AG09309 (cell line): ENCODE data around the gene OLFML1.

Experiments used
- DNase-seq: peaks from one replicate; pipeline ENCODE4 v3.0.0-alpha.2; 2010; ENCODE audit warnings: low read depth
- H3K4me3 ChIP-seq: 2 replicates; pipeline ENCODE4 v1.5.1; 2011; ENCODE audit warnings: mild to moderate bottlenecking, low read depth, low read length, moderate library complexity; ENCODE audit not compliant: control insufficient read depth
- CTCF ChIP-seq: IDR thresholded peaks from 2 replicates; pipeline ENCODE4 v1.5.1; 2011; ENCODE audit warnings: mild to moderate bottlenecking, low read depth, low read length, inconsistent platforms; ENCODE audit not compliant: insufficient read depth, control insufficient read depth; ENCODE audit errors: missing control alignments

The OLFML1 gene

GRCh38 chr11:7486098-7486780 lies 933 bp downstream of the OLFML1 start:
- TF ChIP-seq CTCF = no peak
- no peak for DNase-seq
- H3K4me3 ChIP-seq = peak overlapping the region; percentile 5; the same call in 1 of the 2 replicates

GRCh38 chr11:7486781-7487140 lies 1.5 kb downstream of the OLFML1 start:
- DNase-seq = no peak
- no peak overlapping the region for H3K4me3 ChIP-seq
- TF ChIP-seq CTCF = no peak

DNA sequence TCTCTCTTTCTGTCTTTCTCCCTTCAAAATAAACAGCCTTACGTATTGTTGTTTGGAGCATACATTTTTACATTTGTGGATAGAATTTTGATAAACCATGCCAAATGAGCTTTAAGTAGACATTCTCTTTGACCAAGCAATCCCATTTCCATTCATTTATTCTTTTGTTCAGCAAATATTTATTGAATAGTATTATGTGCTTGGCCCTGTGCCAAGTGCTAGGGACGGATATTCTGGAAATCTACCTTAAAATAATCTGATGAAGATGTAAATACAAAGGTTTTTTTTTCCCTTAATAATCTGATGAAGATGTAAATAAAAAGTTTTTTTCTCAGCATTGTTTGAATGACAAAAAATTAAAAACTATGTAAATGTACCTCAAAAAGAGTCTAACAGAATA lies 2.1 kb downstream of the OLFML1 start:
- TF ChIP-seq CTCF = no peak
- no peak for DNase-seq
- no peak overlapping the region for H3K4me3 ChIP-seq

DNA sequence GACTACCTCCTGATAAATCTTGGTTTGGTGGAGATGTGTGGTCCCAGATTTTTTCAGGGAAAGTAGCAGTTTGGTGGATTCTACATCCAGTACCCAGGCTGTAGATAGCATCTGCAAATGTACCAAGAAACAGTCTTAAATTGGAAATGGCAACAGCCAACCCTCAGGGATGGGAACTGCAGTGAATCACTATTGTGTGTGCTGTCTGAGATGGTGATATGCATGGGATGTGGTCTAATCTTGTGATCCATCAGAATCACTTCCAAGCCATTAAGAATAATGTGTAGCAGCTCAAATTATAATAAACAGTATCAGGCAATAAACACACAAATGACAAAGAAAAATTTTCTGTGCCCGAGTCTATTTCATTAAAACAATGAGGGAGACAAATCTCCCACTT lies 3.4 kb downstream of the OLFML1 start:
- TF ChIP-seq CTCF = no peak
- no peak for DNase-seq
- H3K4me3 ChIP-seq = no peak overlapping the region

DNA sequence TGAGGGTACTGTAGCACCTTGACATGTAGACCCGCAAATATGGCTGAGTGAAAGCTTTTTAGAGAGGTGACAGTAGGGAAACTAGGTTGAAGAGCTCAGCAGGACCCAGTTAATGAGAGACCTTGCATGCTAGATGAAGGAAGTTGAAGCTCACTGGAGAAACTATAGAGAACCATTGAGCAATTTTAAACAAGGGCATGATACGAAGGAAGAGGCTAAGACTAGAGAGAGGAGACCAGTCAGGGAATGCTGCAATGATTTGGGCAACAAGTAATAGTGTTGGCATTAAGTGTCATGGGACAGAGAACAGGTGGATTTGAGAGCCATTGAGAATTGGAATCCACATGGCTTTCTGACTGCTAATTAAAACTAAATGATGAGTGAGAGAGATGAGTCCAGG lies 4.1 kb downstream of the OLFML1 start:
- TF ChIP-seq CTCF = no peak
- DNase-seq = no peak
- H3K4me3 ChIP-seq = no peak overlapping the region

DNA sequence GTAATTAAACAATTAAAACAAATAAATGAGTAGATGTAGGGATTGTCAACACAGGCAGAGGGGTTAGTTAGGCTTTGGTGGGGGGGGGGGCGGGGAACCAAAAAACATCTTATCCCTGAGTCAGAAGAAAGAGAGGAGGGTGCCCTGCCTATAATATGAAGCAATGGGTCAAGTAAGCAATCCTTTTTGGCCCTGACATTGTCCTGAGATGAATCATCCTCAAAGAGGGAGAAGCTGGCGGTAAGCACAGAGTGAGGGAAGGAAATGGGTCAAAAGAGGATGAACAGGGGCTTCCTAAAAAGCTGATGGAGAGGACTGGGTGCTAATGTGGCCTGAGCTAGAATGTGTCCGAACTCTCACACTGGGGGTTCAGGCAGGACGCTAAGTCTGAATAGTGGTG lies 4.7 kb downstream of the OLFML1 start:
- no peak overlapping the region for H3K4me3 ChIP-seq
- TF ChIP-seq CTCF = no peak
- DNase-seq = peak; percentile 53

DNA sequence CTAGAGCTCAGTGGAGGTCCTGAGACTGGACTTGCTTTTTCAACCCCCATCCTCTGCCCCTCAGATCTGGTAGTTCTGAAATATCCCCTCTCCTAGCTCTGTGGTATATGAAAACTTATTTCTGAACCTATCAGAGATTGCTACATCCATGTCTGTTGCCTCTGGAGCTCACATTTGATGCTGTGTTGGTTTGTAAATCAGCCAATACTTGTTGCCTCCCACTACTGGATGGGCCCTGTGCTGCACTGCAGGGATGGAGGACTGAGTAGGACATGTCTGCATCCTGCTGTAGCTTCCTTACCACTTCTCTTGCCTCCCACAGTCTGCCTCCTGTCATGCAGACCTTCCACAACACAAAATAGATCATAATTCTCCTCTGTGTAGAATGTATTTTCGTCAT lies 5.2 kb downstream of the OLFML1 start:
- peak; percentile 27 for DNase-seq
- no peak overlapping the region for H3K4me3 ChIP-seq
- TF ChIP-seq CTCF = no peak
